AG04450 (cell line): ENCODE measurements around the gene SLC35G1. TPM values are rescaled to one million over a fixed set of nuclear protein-coding genes. Genes with fewer than 3 reads are reported as not detected.
A peak's percentile ranks its signal among the peaks of the same experiment; 100 is the strongest.

ENCODE experiments used
- CTCF ChIA-PET: fragments of 300-600, 350-600 bp; formaldehyde crosslinking; extraction: SDS; loops from one replicate; lab custom pipeline; 2022; ENCODE audit warnings: antibody characterized with exemption, inconsistent platforms; lab: Charles Lee
- POLR2A ChIA-PET: fragments of 350-600 bp; formaldehyde crosslinking; extraction: SDS; loops from one replicate; lab custom pipeline; 2021; ENCODE audit warnings: antibody characterized with exemption, inconsistent platforms; lab: Yijun Ruan, JAX
- DNase-seq: peaks from one replicate; pipeline ENCODE4 v3.0.0-alpha.2; 2011; ENCODE audit warnings: low read depth, low spot score
- H3K27ac ChIP-seq: one replicate; pipeline ENCODE4 v1.5.1; 2012; ENCODE audit warnings: low read depth, low read length, control low read depth
- H3K27me3 ChIP-seq: one replicate; pipeline ENCODE4 v1.6.0; 2012; ENCODE audit warnings: low read length; ENCODE audit not compliant: control insufficient read depth, insufficient read depth
- H3K4me3 ChIP-seq: 2 replicates; pipeline ENCODE4 v1.5.1; 2011; ENCODE audit warnings: mild to moderate bottlenecking, low read depth, low read length, control low read depth
- H3K9me3 ChIP-seq: 2 replicates; pipeline ENCODE4 v1.5.1; 2012; ENCODE audit warnings: low read length; ENCODE audit not compliant: control insufficient read depth, insufficient read depth
- polyA plus RNA-seq: library from polyadenylated mRNA; depleted of rRNA; stranded (reverse); fragments of >200 nt; gene quantifications from 2 replicates; pipeline ENCODE4 v1.2.3, GENCODE V29; 2011
- TF ChIP-seq, protein P1 (sequence below): IDR thresholded peaks from 2 replicates; pipeline ENCODE4 v1.5.1; 2011; ENCODE audit warnings: low read depth, low read length, control low read depth, inconsistent platforms

SLC35G1 gene
- polyA plus RNA-seq, 1 experiment = 7.0 TPM

DNA sequence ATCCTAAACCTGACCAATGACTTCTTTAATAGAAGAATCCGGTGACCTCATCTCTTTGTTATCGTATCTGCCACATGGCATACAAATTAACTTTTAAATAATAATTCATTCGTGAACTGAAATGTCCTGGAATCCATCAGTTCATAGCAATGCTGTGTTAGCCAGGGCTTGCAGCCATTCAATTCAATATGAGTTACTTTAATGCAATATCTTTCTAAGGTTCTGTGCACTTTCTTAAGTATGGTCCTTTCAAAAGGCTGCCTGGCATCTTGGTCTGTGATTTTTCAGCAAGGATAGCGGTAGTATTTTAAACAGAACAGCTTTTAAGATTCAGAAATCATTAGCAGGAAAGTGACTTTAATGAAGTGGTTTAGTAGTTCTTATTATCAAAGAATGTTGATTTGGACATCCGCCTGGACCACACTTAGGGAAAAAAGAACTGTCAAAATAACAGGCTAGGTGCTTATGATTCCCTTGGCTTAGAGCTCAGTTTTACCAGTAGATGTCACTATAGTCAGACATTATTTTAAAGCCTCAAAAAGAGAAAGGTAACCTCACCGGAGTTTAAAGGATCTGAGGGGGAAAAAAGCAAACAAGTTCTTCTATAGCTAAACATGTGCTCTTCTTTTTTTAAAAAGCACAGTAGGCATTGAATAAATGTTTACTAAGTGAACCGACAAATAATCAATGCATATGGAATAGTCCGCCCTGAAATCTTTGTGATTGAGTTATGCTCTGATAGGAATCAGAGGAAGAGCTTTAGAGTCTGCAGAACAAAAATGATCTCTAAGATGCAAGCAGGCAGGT is 22.7 kb downstream of the SLC35G1 start:
- DNase-seq = peak; percentile 8
- Histone ChIP-seq H3K4me3 (no peak overlapping the region), H3K9me3 (no peaks in the 10 kb centered on the region), H3K27me3 (no peaks in the 10 kb centered on the region), H3K27ac (no peak overlapping the region)
- POLR2A ChIA-PET = no interaction called here
- TF ChIP-seq, protein P1, sequence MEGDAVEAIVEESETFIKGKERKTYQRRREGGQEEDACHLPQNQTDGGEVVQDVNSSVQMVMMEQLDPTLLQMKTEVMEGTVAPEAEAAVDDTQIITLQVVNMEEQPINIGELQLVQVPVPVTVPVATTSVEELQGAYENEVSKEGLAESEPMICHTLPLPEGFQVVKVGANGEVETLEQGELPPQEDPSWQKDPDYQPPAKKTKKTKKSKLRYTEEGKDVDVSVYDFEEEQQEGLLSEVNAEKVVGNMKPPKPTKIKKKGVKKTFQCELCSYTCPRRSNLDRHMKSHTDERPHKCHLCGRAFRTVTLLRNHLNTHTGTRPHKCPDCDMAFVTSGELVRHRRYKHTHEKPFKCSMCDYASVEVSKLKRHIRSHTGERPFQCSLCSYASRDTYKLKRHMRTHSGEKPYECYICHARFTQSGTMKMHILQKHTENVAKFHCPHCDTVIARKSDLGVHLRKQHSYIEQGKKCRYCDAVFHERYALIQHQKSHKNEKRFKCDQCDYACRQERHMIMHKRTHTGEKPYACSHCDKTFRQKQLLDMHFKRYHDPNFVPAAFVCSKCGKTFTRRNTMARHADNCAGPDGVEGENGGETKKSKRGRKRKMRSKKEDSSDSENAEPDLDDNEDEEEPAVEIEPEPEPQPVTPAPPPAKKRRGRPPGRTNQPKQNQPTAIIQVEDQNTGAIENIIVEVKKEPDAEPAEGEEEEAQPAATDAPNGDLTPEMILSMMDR = peak; percentile 68
- CTCF ChIA-PET = interaction anchor here (0.5 to 3.3 kb wide), 74 partner anchors 8 to 582 kb away, joined by 3 to 215 read pairs (median 4); partner anchors contain the start of genes SLC35G1 and TBC1D12

DNA sequence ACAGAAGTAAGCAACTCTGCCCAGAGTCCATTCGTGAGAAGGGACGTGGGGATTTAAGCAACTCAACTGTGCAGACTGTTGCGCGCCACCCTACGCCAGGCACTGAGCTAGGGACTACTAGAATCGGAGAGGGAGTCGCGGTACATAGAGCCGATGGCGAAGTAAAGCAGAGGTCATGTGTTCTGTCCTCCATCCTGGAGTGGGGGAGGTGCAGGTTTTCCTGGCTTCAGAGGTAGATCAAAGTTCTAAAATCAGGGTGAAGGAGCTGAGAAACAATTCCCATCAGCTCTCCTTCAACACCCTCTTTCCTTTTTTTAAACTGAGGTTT is 23.2 kb downstream of the SLC35G1 start:
- Histone ChIP-seq H3K27me3 (no peaks in the 10 kb centered on the region), H3K9me3 (no peaks in the 10 kb centered on the region), H3K27ac (no peak overlapping the region), H3K4me3 (no peak overlapping the region)
- POLR2A ChIA-PET = no interaction called here
- no peak for DNase-seq
- TF ChIP-seq, protein P1 = no peak
- CTCF ChIA-PET = interaction anchor here (0.5 to 3.3 kb wide), 65 partner anchors 8 to 582 kb away, joined by 3 to 215 read pairs (median 5); partner anchors contain the start of genes SLC35G1 and TBC1D12

DNA sequence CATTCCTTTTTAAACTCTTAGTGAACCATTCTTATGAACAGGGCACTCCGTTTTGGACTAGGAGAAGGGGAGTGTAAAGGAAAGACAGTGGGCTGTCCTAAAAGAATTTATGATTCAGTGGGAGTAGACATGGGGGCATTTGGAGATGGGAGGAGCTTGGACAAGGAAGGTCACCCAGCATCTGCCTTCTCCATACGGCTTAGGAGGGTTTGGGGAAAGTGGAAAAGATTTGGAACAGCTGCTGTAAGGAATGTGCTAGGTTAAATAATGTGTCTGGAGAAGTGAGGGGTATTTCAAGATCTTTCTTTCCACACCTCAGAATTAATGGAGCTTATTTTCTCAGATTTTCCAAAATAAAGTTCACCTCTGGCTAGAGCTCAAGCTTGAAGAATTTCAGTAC is 24.0 kb downstream of the SLC35G1 start:
- no peak overlapping the region for H3K4me3 ChIP-seq
- H3K27ac ChIP-seq = no peak overlapping the region
- ChIA-PET POLR2A (no interaction called here), CTCF (interaction anchor here (0.5 to 3.3 kb wide), 22 partner anchors 12 to 997 kb away, joined by 3 to 215 read pairs (median 10); partner anchors contain the start of genes SLC35G1 and TBC1D12)
- no peaks in the 10 kb centered on the region for H3K9me3 ChIP-seq
- H3K27me3 ChIP-seq = no peaks in the 10 kb centered on the region
- TF ChIP-seq, protein P1 = no peak
- DNase-seq = no peak

DNA sequence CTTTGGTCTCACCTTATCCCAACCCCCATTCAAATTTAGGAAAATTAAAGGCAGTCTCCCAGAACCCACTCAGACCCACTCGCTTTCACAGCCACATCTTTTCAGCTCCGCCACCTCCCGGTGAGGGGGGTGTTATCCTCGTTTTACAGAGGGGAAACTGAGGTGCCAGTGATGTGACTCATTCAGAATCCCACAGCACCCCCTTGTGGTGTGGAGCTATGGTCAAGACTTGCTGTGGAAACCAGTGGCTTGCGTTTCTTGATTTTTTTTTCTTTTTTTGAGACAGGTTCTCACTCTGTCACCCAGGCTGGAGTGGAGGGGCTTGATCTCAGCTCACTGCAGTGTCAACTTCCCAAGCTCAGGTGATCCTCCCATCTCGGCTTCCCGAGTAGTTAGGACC is 27.6 kb downstream of the SLC35G1 start:
- H3K27ac ChIP-seq = no peak overlapping the region
- no peaks in the 10 kb centered on the region for H3K27me3 ChIP-seq
- H3K4me3 ChIP-seq = no peak overlapping the region
- DNase-seq = no peak
- no peaks in the 10 kb centered on the region for H3K9me3 ChIP-seq
- TF ChIP-seq, protein P1 = peak; percentile 9; the same call in 1 of the 2 replicates
- ChIA-PET POLR2A (no interaction called here), CTCF (interaction anchor here (0.5 to 2.1 kb wide), 8 partner anchors 29 to 523 kb away, joined by 3 to 11 read pairs (median 4); no protein-coding TSS in a partner anchor)

DNA sequence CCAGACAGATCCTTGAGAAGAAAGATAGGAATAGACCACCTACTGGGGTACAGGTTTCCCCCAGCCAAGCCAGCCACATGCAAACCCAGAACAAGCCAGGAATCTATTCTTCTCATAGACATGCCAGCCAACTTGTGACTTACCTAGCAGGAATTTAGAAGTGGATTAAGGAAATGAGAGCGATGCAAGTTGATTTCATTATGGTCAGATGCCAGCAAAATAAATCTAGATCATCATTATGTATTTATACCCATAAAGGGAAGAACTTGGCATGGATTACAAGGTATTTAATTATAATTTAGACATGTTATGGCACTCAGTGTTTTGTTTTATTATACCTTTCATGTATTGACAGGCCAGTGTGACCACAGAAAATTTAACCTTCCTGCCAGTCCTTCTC is 32.8 kb downstream of the SLC35G1 start:
- no peak overlapping the region for H3K4me3 ChIP-seq
- H3K27ac ChIP-seq = no peak overlapping the region
- no peak for DNase-seq
- CTCF ChIA-PET = interaction anchor here (3.6 kb wide), 1 partner anchor 394 kb away, joined by 18 read pairs; no protein-coding TSS in a partner anchor
- POLR2A ChIA-PET = no interaction called here
- H3K27me3 ChIP-seq = no peaks in the 10 kb centered on the region
- TF ChIP-seq, protein P1 = no peak
- H3K9me3 ChIP-seq = no peaks in the 10 kb centered on the region
